ENCODE results near the gene GPR15. TPM values are rescaled to one million over a fixed set of nuclear protein-coding genes. Genes with fewer than 3 reads are reported as not detected.
"Not testable (repeated sequence)": the region's sequence is repeated elsewhere in the genome, so short reads cannot be mapped to it uniquely, and the experiment has no call there.

Gene GPR15
- total and polyA plus RNA-seq, 2 experiments from 2014 or later = not detected

GRCh38 chr3:98558100-98558827 is 26.5 kb downstream of the GPR15 start:
- Histone ChIP-seq H3K27me3 (replicated peaks; ENCODE audit: insufficient read depth) (peaks cover 21% of the 10 kb centered on the region), H3K27ac (no peak overlapping the region), H3K79me2 (ENCODE audit: insufficient read depth) (no peaks in the 10 kb centered on the region), H3K36me3 (ENCODE audit: low read depth) (no peaks in the 10 kb centered on the region), H2AFZ (no peak overlapping the region), H3K9me2 (ENCODE audit: insufficient read depth) (no peaks in the 10 kb centered on the region), H3K9ac (no peak overlapping the region), H3K4me2 (ENCODE audit: unreplicated experiment) (no peak overlapping the region), H4K20me1 (ENCODE audit: insufficient read depth) (no peaks in the 10 kb centered on the region), H3K4me1 (ENCODE audit: insufficient read depth) (peaks cover 13% of the 10 kb centered on the region), H3F3A (ENCODE audit: insufficient read depth) (peaks cover under 1% of the 10 kb centered on the region; the same call in 1 of the 2 replicates), H3K9me3 (ENCODE audit: low read depth) (no peaks in the 10 kb centered on the region), H3K4me3 (no peak overlapping the region)
- in situ Hi-C loops (cut with MboI) = no loop called here
- 36% methylated on average over 6 of the region's 6 CpGs for WGBS, 2 experiments (ENCODE audit: low coverage in 1 of 2, low lambda C conversion rate in 2 of 2, missing lambda C conversion rate in 2 of 2)
- TF ChIP-seq EZH2phosphoT487 (IDR thresholded peaks at IDR 0.05; ENCODE audit: insufficient read depth, low read depth) (no peak), EZH2 (IDR thresholded peaks at IDR 0.05; ENCODE audit: insufficient read depth, poor library complexity, severe bottlenecking) (no peak)
- DNase-seq = no peak

- H2AFZ ChIP-seq; H4K20me1 ChIP-seq (ENCODE audit: insufficient read depth); H3K9me3 ChIP-seq (ENCODE audit: low read depth); H3K36me3 ChIP-seq (ENCODE audit: low read depth); H3K27ac ChIP-seq; DNase-seq; in situ Hi-C loops (cut with MboI); H3K4me3 ChIP-seq; H3K9me2 ChIP-seq (ENCODE audit: insufficient read depth); H3K9ac ChIP-seq; H3F3A ChIP-seq (ENCODE audit: insufficient read depth); H3K4me2 ChIP-seq (ENCODE audit: unreplicated experiment); H3K79me2 ChIP-seq (ENCODE audit: insufficient read depth): not testable (repeated sequence)
- WGBS, 2 experiments (ENCODE audit: low coverage in 1 of 2, low lambda C conversion rate in 2 of 2, missing lambda C conversion rate in 2 of 2) = 92 to 96% methylated on average over 2 of the region's 2 CpGs
- Histone ChIP-seq H3K4me1 (ENCODE audit: insufficient read depth) (peaks cover 25% of the 10 kb centered on the region), H3K27me3 (replicated peaks; ENCODE audit: insufficient read depth) (peaks cover 12% of the 10 kb centered on the region)
These were observed 28.0 kb downstream of the GPR15 start for GRCh38 chr3:98559769-98560168.

- Histone ChIP-seq H3K9ac (no peak overlapping the region), H3F3A (ENCODE audit: insufficient read depth) (peaks cover 7% of the 10 kb centered on the region; the same call in 1 of the 2 replicates), H4K20me1 (ENCODE audit: insufficient read depth) (no peaks in the 10 kb centered on the region), H3K9me2 (ENCODE audit: insufficient read depth) (no peaks in the 10 kb centered on the region), H3K4me2 (ENCODE audit: unreplicated experiment) (no peak overlapping the region), H2AFZ (no peak overlapping the region), H3K9me3 (ENCODE audit: low read depth) (no peaks in the 10 kb centered on the region), H3K4me3 (no peak overlapping the region), H3K27me3 (replicated peaks; ENCODE audit: insufficient read depth) (peaks cover 6% of the 10 kb centered on the region; the same call in 1 of the 2 replicates), H3K36me3 (ENCODE audit: low read depth) (no peaks in the 10 kb centered on the region), H3K79me2 (ENCODE audit: insufficient read depth) (no peaks in the 10 kb centered on the region), H3K27ac (no peak overlapping the region), H3K4me1 (ENCODE audit: insufficient read depth) (peaks cover 25% of the 10 kb centered on the region)
- 83 to 88% methylated on average over 2 of the region's 2 CpGs for WGBS, 2 experiments (ENCODE audit: low coverage in 1 of 2, low lambda C conversion rate in 2 of 2, missing lambda C conversion rate in 2 of 2)
- no peak for DNase-seq
- no peak for TF ChIP-seq EZH2 (IDR thresholded peaks at IDR 0.05; ENCODE audit: insufficient read depth, poor library complexity, severe bottlenecking)
- no peak for TF ChIP-seq EZH2phosphoT487 (IDR thresholded peaks at IDR 0.05; ENCODE audit: insufficient read depth, low read depth)
- in situ Hi-C loops (cut with MboI) = no loop called here
These were observed 29.1 kb downstream of the GPR15 start for GRCh38 chr3:98560911-98561310.

- TF ChIP-seq EZH2 (IDR thresholded peaks at IDR 0.05; ENCODE audit: insufficient read depth, poor library complexity, severe bottlenecking) (no peak), EZH2phosphoT487 (IDR thresholded peaks at IDR 0.05; ENCODE audit: insufficient read depth, low read depth) (no peak)
- DNase-seq = peak; percentile 58
- H3K4me1 ChIP-seq (ENCODE audit: insufficient read depth) = peaks cover 25% of the 10 kb centered on the region
- no peak overlapping the region for H3K4me2 ChIP-seq (ENCODE audit: unreplicated experiment)
- H3K79me2 ChIP-seq (ENCODE audit: insufficient read depth) = no peaks in the 10 kb centered on the region
- peaks cover 4% of the 10 kb centered on the region; the same call in 1 of the 2 replicates for H3K27me3 ChIP-seq (replicated peaks; ENCODE audit: insufficient read depth)
- no peak overlapping the region for H2AFZ ChIP-seq
- 82% methylated on average over 5 of the region's 5 CpGs for WGBS, 2 experiments (ENCODE audit: low coverage in 1 of 2, low lambda C conversion rate in 2 of 2, missing lambda C conversion rate in 2 of 2)
- H3K9me3 ChIP-seq (ENCODE audit: low read depth) = no peaks in the 10 kb centered on the region
- no peaks in the 10 kb centered on the region for H3K36me3 ChIP-seq (ENCODE audit: low read depth)
- H3K27ac ChIP-seq = no peak overlapping the region
- peaks cover 7% of the 10 kb centered on the region; the same call in 1 of the 2 replicates for H3F3A ChIP-seq (ENCODE audit: insufficient read depth)
- H3K4me3 ChIP-seq = no peak overlapping the region
- H3K9me2 ChIP-seq (ENCODE audit: insufficient read depth) = no peaks in the 10 kb centered on the region
- in situ Hi-C loops (cut with MboI) = no loop called here
- no peak overlapping the region for H3K9ac ChIP-seq
- no peaks in the 10 kb centered on the region for H4K20me1 ChIP-seq (ENCODE audit: insufficient read depth)
These were observed 30.1 kb downstream of the GPR15 start for GRCh38 chr3:98561727-98562521.
